ENCODE measurements around the gene RFNG.

The RFNG gene

GRCh38 chr17:82086941-82087906 is 35.6 kb upstream of the RFNG start:
- 94% methylated on average over 39 of the region's 39 CpGs for WGBS
- Histone ChIP-seq H3K27me3 (ENCODE audit: insufficient read depth, low read length) (no peaks in the 10 kb centered on the region), H3K27ac (ENCODE audit: low read depth, low read length) (no peak overlapping the region), H3K4me3 (ENCODE audit: low read length) (no peak overlapping the region), H3K9ac (ENCODE audit: low read depth, low read length) (no peak overlapping the region), H3K4me1 (ENCODE audit: insufficient read depth, low read length) (no peaks in the 10 kb centered on the region), H3K9me3 (ENCODE audit: insufficient read depth, low read depth, low read length) (no peaks in the 10 kb centered on the region), H3K36me3 (ENCODE audit: insufficient read depth, low read length) (peaks cover 98% of the 10 kb centered on the region)

GRCh38 chr17:82085931-82086764 is 34.5 kb upstream of the RFNG start:
- Histone ChIP-seq H3K27ac (ENCODE audit: low read depth, low read length) (no peak overlapping the region), H3K9me3 (ENCODE audit: insufficient read depth, low read depth, low read length) (no peaks in the 10 kb centered on the region), H3K4me1 (ENCODE audit: insufficient read depth, low read length) (no peaks in the 10 kb centered on the region), H3K36me3 (ENCODE audit: insufficient read depth, low read length) (peaks cover 97% of the 10 kb centered on the region), H3K4me3 (ENCODE audit: low read length) (no peak overlapping the region), H3K9ac (ENCODE audit: low read depth, low read length) (no peak overlapping the region), H3K27me3 (ENCODE audit: insufficient read depth, low read length) (no peaks in the 10 kb centered on the region)
- 95% methylated on average over 25 of the region's 25 CpGs for WGBS

GRCh38 chr17:82085031-82085861 is 33.6 kb upstream of the RFNG start:
- no peaks in the 10 kb centered on the region for H3K9me3 ChIP-seq (ENCODE audit: insufficient read depth, low read depth, low read length)
- no peaks in the 10 kb centered on the region for H3K27me3 ChIP-seq (ENCODE audit: insufficient read depth, low read length)
- H3K9ac ChIP-seq (ENCODE audit: low read depth, low read length), result no peak overlapping the region
- H3K4me3 ChIP-seq (ENCODE audit: low read length), result no peak overlapping the region
- no peak overlapping the region for H3K27ac ChIP-seq (ENCODE audit: low read depth, low read length)
- 95% methylated on average over 49 of the region's 49 CpGs for WGBS
- no peaks in the 10 kb centered on the region for H3K4me1 ChIP-seq (ENCODE audit: insufficient read depth, low read length)
- H3K36me3 ChIP-seq (ENCODE audit: insufficient read depth, low read length), result peaks cover 99% of the 10 kb centered on the region

DNA sequence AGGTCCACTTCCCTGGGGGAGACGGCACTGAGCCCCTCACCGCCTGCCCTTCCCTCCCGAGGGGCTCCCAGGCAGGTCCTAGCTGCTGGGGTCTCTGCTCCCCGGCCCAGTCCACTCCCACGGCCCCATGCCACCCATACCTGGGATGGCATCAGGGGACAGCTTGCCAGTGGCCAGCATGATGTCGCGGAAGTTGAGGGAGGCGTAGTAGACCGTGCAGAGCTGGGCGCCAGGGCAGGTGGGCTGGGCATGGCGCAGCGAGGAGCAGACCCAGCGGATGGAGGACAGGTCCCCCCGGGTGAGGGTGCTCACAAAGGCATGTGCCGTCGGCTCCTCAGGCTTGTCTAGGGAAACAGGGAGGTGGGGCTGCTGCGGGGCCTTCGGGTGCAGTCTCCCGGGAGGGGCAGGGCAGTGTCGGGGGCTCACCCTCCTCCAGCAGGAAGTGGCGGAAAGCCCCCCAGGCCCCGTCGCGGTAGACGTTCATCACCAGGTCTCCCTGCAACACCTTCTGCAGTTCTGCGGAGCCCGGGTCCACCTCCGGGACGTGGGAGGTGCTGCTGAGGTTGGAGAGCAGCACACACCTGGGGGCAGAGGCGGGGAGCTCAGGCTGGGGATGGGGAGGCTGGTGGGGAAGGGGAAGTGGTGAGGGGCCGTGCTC is 32.9 kb upstream of the RFNG start:
- no peak overlapping the region for H3K27ac ChIP-seq (ENCODE audit: low read depth, low read length)
- no peaks in the 10 kb centered on the region for H3K9me3 ChIP-seq (ENCODE audit: insufficient read depth, low read depth, low read length)
- no peak overlapping the region; the same call in 1 of the 2 replicates for H3K9ac ChIP-seq (ENCODE audit: low read depth, low read length)
- 95% methylated on average over 31 of the region's 31 CpGs for WGBS
- H3K36me3 ChIP-seq (ENCODE audit: insufficient read depth, low read length), result peaks cover 99% of the 10 kb centered on the region
- no peak overlapping the region for H3K4me3 ChIP-seq (ENCODE audit: low read length)
- no peaks in the 10 kb centered on the region for H3K4me1 ChIP-seq (ENCODE audit: insufficient read depth, low read length)
- H3K27me3 ChIP-seq (ENCODE audit: insufficient read depth, low read length), result no peaks in the 10 kb centered on the region

GRCh38 chr17:82083533-82084359 is 32.1 kb upstream of the RFNG start:
- Histone ChIP-seq H3K9ac (ENCODE audit: low read depth, low read length) (no peak overlapping the region; the same call in 1 of the 2 replicates), H3K27me3 (ENCODE audit: insufficient read depth, low read length) (no peaks in the 10 kb centered on the region), H3K4me1 (ENCODE audit: insufficient read depth, low read length) (no peaks in the 10 kb centered on the region), H3K9me3 (ENCODE audit: insufficient read depth, low read depth, low read length) (no peaks in the 10 kb centered on the region), H3K27ac (ENCODE audit: low read depth, low read length) (no peak overlapping the region), H3K36me3 (ENCODE audit: insufficient read depth, low read length) (peaks cover 97% of the 10 kb centered on the region), H3K4me3 (ENCODE audit: low read length) (no peak overlapping the region)
- WGBS, result 97% methylated on average over 55 of the region's 55 CpGs

DNA sequence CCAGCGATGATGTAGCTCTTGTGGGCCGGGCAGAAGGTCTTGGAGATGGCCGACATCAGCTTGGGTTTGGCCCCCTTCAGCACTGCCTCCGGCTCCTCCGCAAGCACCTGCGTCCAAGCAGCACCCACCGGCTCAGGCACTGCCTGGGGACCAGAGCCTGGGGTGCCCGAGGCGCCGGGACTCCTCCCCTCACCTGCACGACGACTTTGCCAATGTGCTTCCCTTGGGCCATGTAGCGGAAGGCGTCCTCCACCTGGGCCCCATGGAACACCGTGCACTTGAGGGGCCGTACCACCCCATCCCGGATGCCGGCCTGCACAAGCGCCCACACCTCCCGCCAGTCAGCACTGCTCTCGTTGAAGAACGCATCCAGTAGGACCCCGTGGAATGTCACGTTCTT is 31.4 kb upstream of the RFNG start:
- Histone ChIP-seq H3K4me3 (ENCODE audit: low read length) (no peak overlapping the region), H3K27ac (ENCODE audit: low read depth, low read length) (no peak overlapping the region), H3K9me3 (ENCODE audit: insufficient read depth, low read depth, low read length) (no peaks in the 10 kb centered on the region), H3K9ac (ENCODE audit: low read depth, low read length) (no peak overlapping the region), H3K27me3 (ENCODE audit: insufficient read depth, low read length) (no peaks in the 10 kb centered on the region), H3K36me3 (ENCODE audit: insufficient read depth, low read length) (peaks cover 97% of the 10 kb centered on the region), H3K4me1 (ENCODE audit: insufficient read depth, low read length) (no peaks in the 10 kb centered on the region)
- whole genome bisulfite sequencing, result 96% methylated on average over 24 of the region's 24 CpGs

- no peak overlapping the region for H3K4me3 ChIP-seq (ENCODE audit: low read length)
- H3K27ac ChIP-seq (ENCODE audit: low read depth, low read length), result no peak overlapping the region
- H3K9me3 ChIP-seq (ENCODE audit: insufficient read depth, low read depth, low read length), result no peaks in the 10 kb centered on the region
- no peaks in the 10 kb centered on the region for H3K4me1 ChIP-seq (ENCODE audit: insufficient read depth, low read length)
- WGBS, result 96% methylated on average over 19 of the region's 19 CpGs
- H3K36me3 ChIP-seq (ENCODE audit: insufficient read depth, low read length), result peaks cover 95% of the 10 kb centered on the region
- no peaks in the 10 kb centered on the region for H3K27me3 ChIP-seq (ENCODE audit: insufficient read depth, low read length)
- no peak overlapping the region for H3K9ac ChIP-seq (ENCODE audit: low read depth, low read length)
Observed at GRCh38 chr17:82082456-82082855, 30.8 kb upstream of the RFNG start.

GRCh38 chr17:82081966-82082365 is 30.4 kb upstream of the RFNG start:
- H3K36me3 ChIP-seq (ENCODE audit: insufficient read depth, low read length), result peaks cover 90% of the 10 kb centered on the region
- H3K27ac ChIP-seq (ENCODE audit: low read depth, low read length), result no peak overlapping the region
- no peaks in the 10 kb centered on the region for H3K27me3 ChIP-seq (ENCODE audit: insufficient read depth, low read length)
- H3K4me3 ChIP-seq (ENCODE audit: low read length), result no peak overlapping the region
- no peak overlapping the region for H3K9ac ChIP-seq (ENCODE audit: low read depth, low read length)
- H3K9me3 ChIP-seq (ENCODE audit: insufficient read depth, low read depth, low read length), result no peaks in the 10 kb centered on the region
- H3K4me1 ChIP-seq (ENCODE audit: insufficient read depth, low read length), result no peaks in the 10 kb centered on the region
- WGBS, result 95% methylated on average over 22 of the region's 22 CpGs

GRCh38 chr17:82081546-82081945 is 29.9 kb upstream of the RFNG start:
- no peaks in the 10 kb centered on the region for H3K9me3 ChIP-seq (ENCODE audit: insufficient read depth, low read depth, low read length)
- H3K36me3 ChIP-seq (ENCODE audit: insufficient read depth, low read length), result peaks cover 86% of the 10 kb centered on the region
- H3K27ac ChIP-seq (ENCODE audit: low read depth, low read length), result no peak overlapping the region

More at GRCh38 chr17:82081546-82081945, 29.9 kb upstream of the RFNG start:
- Histone ChIP-seq H3K4me1 (ENCODE audit: insufficient read depth, low read length) (no peaks in the 10 kb centered on the region), H3K4me3 (ENCODE audit: low read length) (no peak overlapping the region), H3K9ac (ENCODE audit: low read depth, low read length) (no peak overlapping the region), H3K27me3 (ENCODE audit: insufficient read depth, low read length) (no peaks in the 10 kb centered on the region)
- WGBS, result 95% methylated on average over 20 of the region's 20 CpGs

All from HUES64 (cell line).